Measurements from ENCODE around the gene THY1.

The THY1 gene

DNA sequence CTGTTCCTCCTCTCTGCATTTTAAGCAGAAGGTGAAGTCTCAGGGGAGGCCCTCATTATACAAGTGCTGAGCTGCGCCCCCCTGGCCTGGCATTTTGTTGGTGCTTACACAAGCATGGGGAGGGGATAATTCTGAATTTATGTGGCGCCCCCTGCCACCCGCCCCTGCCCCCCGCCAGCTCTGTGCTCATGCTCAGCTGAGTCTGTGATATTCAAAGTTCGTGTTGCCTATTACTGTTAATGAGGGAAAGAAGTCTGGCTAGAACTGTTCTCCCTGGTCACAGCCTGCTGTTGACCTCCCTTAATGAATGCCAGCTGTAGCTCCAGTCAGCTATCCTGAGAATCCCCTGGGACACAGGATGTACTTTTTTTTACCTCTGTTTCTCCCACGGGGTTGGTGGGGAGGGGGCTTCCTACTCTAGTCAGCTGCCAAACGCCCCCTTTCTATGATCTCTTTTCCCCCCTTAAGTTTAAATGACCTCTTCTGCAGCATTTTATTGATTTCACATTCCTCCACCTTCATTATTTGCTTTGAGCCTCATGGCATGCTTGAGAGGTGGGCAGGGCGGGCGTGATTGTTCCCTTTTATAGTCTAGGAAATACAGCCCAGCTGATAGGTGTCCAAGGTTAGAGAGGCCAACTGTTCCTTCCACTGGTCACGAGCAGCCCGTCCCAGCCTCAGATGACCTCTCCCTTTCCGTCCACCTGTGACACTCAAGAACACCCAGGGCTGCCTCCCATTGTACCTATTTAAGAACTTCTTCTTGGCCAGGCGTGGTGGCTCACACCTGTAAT, 53.6 kb downstream of the THY1 start:
- DNase-seq (ENCODE audit: low read depth): no peak

- DNase-seq (ENCODE audit: low read depth): no peak
These were observed 54.6 kb downstream of the THY1 start for GRCh38 chr11:119368121-119369034.

- DNase-seq (ENCODE audit: low read depth): no peak
These were observed 55.3 kb downstream of the THY1 start for GRCh38 chr11:119367661-119368120.

All from HS-27A (cell line).